Ramos (cell line): ENCODE results near the gene PUSL1.

ENCODE experiments used
- in situ Hi-C: fragments of 300-500 bp; cut with MboI; formaldehyde crosslinking; loops from one replicate; pipeline ENCODE4 v1.14.3; 2022; ENCODE audit warnings: low sequenced_read_pairs; ENCODE audit not compliant: unreplicated experiment

PUSL1 gene

GRCh38 chr1:1334835-1335234, 26.4 kb downstream of the PUSL1 start:
- in situ Hi-C loops: no loop called here

GRCh38 chr1:1335283-1335682, 26.9 kb downstream of the PUSL1 start:
- in situ Hi-C loops: no loop called here

GRCh38 chr1:1335792-1336248, 27.4 kb downstream of the PUSL1 start:
- in situ Hi-C loops: no loop called here

GRCh38 chr1:1336446-1336845, 28.0 kb downstream of the PUSL1 start:
- in situ Hi-C loops: no loop called here

- in situ Hi-C loops: no loop called here
These were observed 28.8 kb downstream of the PUSL1 start for GRCh38 chr1:1336931-1337792.

- in situ Hi-C loops: no loop called here
These were observed 29.4 kb downstream of the PUSL1 start for GRCh38 chr1:1337793-1338147.

GRCh38 chr1:1338278-1338677, 29.9 kb downstream of the PUSL1 start:
- in situ Hi-C loops: no loop called here

GRCh38 chr1:1340185-1340584, 31.8 kb downstream of the PUSL1 start:
- in situ Hi-C loops: no loop called here

GRCh38 chr1:1340791-1341548, 32.6 kb downstream of the PUSL1 start:
- in situ Hi-C loops: no loop called here

GRCh38 chr1:1341549-1342021, 33.2 kb downstream of the PUSL1 start:
- in situ Hi-C loops: no loop called here

GRCh38 chr1:1342061-1342562, 33.7 kb downstream of the PUSL1 start:
- in situ Hi-C loops: no loop called here

- in situ Hi-C loops: no loop called here
These were observed 34.3 kb downstream of the PUSL1 start for GRCh38 chr1:1342584-1343115.

- in situ Hi-C loops: no loop called here
These were observed 35.5 kb downstream of the PUSL1 start for GRCh38 chr1:1343811-1344421.

- in situ Hi-C loops: no loop called here
These were observed 36.4 kb downstream of the PUSL1 start for GRCh38 chr1:1344655-1345361.

GRCh38 chr1:1345384-1345783, 37.0 kb downstream of the PUSL1 start:
- in situ Hi-C loops: no loop called here

- in situ Hi-C loops: no loop called here
These were observed 37.6 kb downstream of the PUSL1 start for GRCh38 chr1:1345860-1346500.

GRCh38 chr1:1346501-1346890, 38.1 kb downstream of the PUSL1 start:
- in situ Hi-C loops: no loop called here

- in situ Hi-C loops: no loop called here
These were observed 38.7 kb downstream of the PUSL1 start for GRCh38 chr1:1347026-1347595.
